ENCODE results near the gene ZPBP. TPM values are rescaled to one million over a fixed set of nuclear protein-coding genes. Genes with fewer than 3 reads are reported as not detected.
"Not testable (repeated sequence)": the region's sequence is repeated elsewhere in the genome, so short reads cannot be mapped to it uniquely, and the experiment has no call there.

The ZPBP gene
- total RNA-seq, 1 donor from 2014 or later, result not detected

- intact Hi-C loops (cut with DNase I), result no loop called here
- ATAC-seq (no peak), DNase-seq (ENCODE audit: low spot score) (no peak)
These were observed 36.9 kb downstream of the ZPBP start for GRCh38 chr7:50056131-50056530.

- no peak for ATAC-seq
- intact Hi-C loops (cut with DNase I), result no loop called here
These were observed 45.3 kb downstream of the ZPBP start for GRCh38 chr7:50047716-50048115.

GRCh38 chr7:50041165-50041564 lies 51.9 kb downstream of the ZPBP start:
- intact Hi-C loops (cut with DNase I); ATAC-seq; DNase-seq (ENCODE audit: low spot score): not testable (repeated sequence)

More at GRCh38 chr7:50047716-50048115, 45.3 kb downstream of the ZPBP start:
- no peak for DNase-seq (ENCODE audit: low spot score)

- no peak for DNase-seq (ENCODE audit: low spot score)
- intact Hi-C loops (cut with DNase I), result no loop called here
- no peak for ATAC-seq
These were observed 56.0 kb downstream of the ZPBP start for GRCh38 chr7:50037086-50037485.

GRCh38 chr7:50022991-50023390 lies 70.1 kb downstream of the ZPBP start:
- intact Hi-C loops (cut with DNase I), result no loop called here
- ATAC-seq (no peak), DNase-seq (ENCODE audit: low spot score) (no peak)

GRCh38 chr7:50022451-50022850 lies 70.6 kb downstream of the ZPBP start:
- ATAC-seq (no peak), DNase-seq (ENCODE audit: low spot score) (no peak)
- intact Hi-C loops (cut with DNase I), result no loop called here

- intact Hi-C loops (cut with DNase I), result no loop called here
- DNase-seq (ENCODE audit: low spot score) (no peak), ATAC-seq (no peak)
These were observed 97.4 kb downstream of the ZPBP start for GRCh38 chr7:49995681-49996080.

GRCh38 chr7:49986191-49986590 lies 106.9 kb downstream of the ZPBP start:
- ATAC-seq, result no peak
- intact Hi-C loops (cut with DNase I), result no loop called here
- DNase-seq (ENCODE audit: low spot score), result no peak

GRCh38 chr7:49980465-49980864 lies 112.6 kb downstream of the ZPBP start:
- DNase-seq (ENCODE audit: low spot score) (no peak), ATAC-seq (no peak)
- intact Hi-C loops (cut with DNase I), result no loop called here

- no peak for DNase-seq (ENCODE audit: low spot score)
- intact Hi-C loops (cut with DNase I), result no loop called here
- ATAC-seq, result no peak
These were observed 116.8 kb downstream of the ZPBP start for GRCh38 chr7:49976238-49976637.

GRCh38 chr7:49974035-49974434 lies 119.0 kb downstream of the ZPBP start:
- DNase-seq (ENCODE audit: low spot score) (no peak), ATAC-seq (no peak)
- intact Hi-C loops (cut with DNase I), result no loop called here

- intact Hi-C loops (cut with DNase I), result no loop called here
- DNase-seq (ENCODE audit: low spot score) (no peak), ATAC-seq (no peak)
These were observed 155.4 kb downstream of the ZPBP start for GRCh38 chr7:49937608-49938007.

GRCh38 chr7:49931627-49932026 lies 161.4 kb downstream of the ZPBP start:
- intact Hi-C loops (cut with DNase I), result no loop called here
- DNase-seq (ENCODE audit: low spot score), result no peak
- ATAC-seq, result no peak

- DNase-seq (ENCODE audit: low spot score) (no peak), ATAC-seq (no peak)
- intact Hi-C loops (cut with DNase I), result no loop called here
These were observed 164.3 kb downstream of the ZPBP start for GRCh38 chr7:49928787-49929186.

- intact Hi-C loops (cut with DNase I), result no loop called here
- DNase-seq (ENCODE audit: low spot score), result no peak
- no peak for ATAC-seq
These were observed 165.4 kb downstream of the ZPBP start for GRCh38 chr7:49927631-49928030.

- DNase-seq (ENCODE audit: low spot score) (no peak), ATAC-seq (no peak)
- intact Hi-C loops (cut with DNase I), result no loop called here
These were observed 166.3 kb downstream of the ZPBP start for GRCh38 chr7:49926720-49927119.

- ATAC-seq (no peak), DNase-seq (ENCODE audit: low spot score) (no peak)
- intact Hi-C loops (cut with DNase I), result no loop called here
These were observed 181.1 kb downstream of the ZPBP start for GRCh38 chr7:49911909-49912308.

GRCh38 chr7:49894543-49894942 lies 198.5 kb downstream of the ZPBP start:
- intact Hi-C loops (cut with DNase I), result no loop called here
- ATAC-seq (no peak), DNase-seq (ENCODE audit: low spot score) (no peak)

- ATAC-seq (no peak), DNase-seq (ENCODE audit: low spot score) (no peak)
- intact Hi-C loops (cut with DNase I), result no loop called here
These were observed 199.9 kb downstream of the ZPBP start for GRCh38 chr7:49893131-49893530.

GRCh38 chr7:49892481-49892880 lies 200.6 kb downstream of the ZPBP start:
- no peak for DNase-seq (ENCODE audit: low spot score)
- no peak for ATAC-seq
- intact Hi-C loops (cut with DNase I), result no loop called here
